Mesothelial cell of epicardium (in vitro differentiated cells): ENCODE results near the gene DNAI4. TPM values are rescaled to one million over a fixed set of nuclear protein-coding genes. Genes with fewer than 3 reads are reported as not detected.
"Not testable (repeated sequence)": the region's sequence is repeated elsewhere in the genome, so short reads cannot be mapped to it uniquely, and the experiment has no call there.

Experiments
- DNase-seq, 2 experiments: peaks; one replicate each; pipeline ENCODE4 v3.0.0; 2021; ENCODE audit warnings: low spot score in 2 of 2; ENCODE audit not compliant: unreplicated experiment in 2 of 2
- H3K27ac Mint-ChIP-seq: 2 replicates; pipeline ENCODE4 v1.8.0; 2021; ENCODE audit warnings: mixed read lengths
- H3K27me3 Mint-ChIP-seq: 2 replicates; pipeline ENCODE4 v1.8.0; 2021; ENCODE audit warnings: low read depth, mixed read lengths
- H3K36me3 Mint-ChIP-seq: 2 replicates; pipeline ENCODE4 v1.8.0; 2021; ENCODE audit warnings: mixed read lengths
- H3K4me1 Mint-ChIP-seq: 2 replicates; pipeline ENCODE4 v1.8.0; 2021; ENCODE audit warnings: mixed read lengths
- H3K4me3 Mint-ChIP-seq: 2 replicates; pipeline ENCODE4 v1.8.0; 2021; ENCODE audit warnings: mild to moderate bottlenecking, moderate library complexity, mixed read lengths
- H3K9me3 Mint-ChIP-seq: 2 replicates; pipeline ENCODE4 v1.8.0; 2021; ENCODE audit warnings: mixed read lengths
- CTCF ChIP-seq: fragments of 200-600 bp; sonication (generic); IDR thresholded peaks from one replicate; pipeline ENCODE4 v1.5.0; 2021; ENCODE audit warnings: antibody characterized with exemption; ENCODE audit not compliant: unreplicated experiment
- total RNA-seq: library from RNA; stranded (reverse); gene quantifications from 3 replicates; pipeline ENCODE4 v1.2.1, GENCODE V29; 2021

Gene DNAI4, protein sequence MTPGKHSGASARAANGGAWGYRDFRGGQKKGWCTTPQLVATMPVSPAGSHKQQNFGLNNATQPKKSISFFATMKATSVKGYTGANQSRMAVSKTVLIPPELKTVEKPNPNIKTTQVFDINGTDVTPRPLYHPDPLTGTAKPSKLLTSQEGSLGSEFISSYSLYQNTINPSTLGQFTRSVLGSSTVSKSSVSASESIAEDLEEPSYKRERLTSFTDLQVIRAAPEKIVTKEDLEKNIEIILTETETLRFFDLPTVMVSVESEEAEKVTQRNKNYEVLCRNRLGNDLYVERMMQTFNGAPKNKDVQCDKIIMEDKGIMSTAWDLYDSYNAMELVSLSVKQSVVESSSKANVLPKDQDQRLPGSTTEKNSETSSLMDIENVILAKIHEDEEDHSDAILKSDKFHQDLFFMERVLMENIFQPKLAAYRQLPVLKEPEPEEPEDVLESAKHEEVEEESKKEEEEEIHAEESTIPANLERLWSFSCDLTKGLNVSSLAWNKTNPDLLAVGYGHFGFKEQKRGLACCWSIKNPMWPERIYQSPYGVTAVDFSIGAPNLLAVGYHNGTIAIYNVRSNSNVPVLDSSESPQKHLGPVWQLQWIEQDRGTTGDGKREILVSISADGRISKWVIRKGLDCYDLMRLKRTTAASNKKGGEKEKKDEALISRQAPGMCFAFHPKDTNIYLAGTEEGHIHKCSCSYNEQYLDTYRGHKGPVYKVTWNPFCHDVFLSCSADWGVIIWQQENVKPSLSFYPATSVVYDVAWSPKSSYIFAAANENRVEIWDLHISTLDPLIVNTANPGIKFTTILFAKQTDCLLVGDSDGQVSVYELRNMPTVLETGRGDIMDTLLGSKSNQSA
- total RNA-seq, result 8.9 to 12.8 TPM (median 9.3 TPM) in 3 replicates

DNA sequence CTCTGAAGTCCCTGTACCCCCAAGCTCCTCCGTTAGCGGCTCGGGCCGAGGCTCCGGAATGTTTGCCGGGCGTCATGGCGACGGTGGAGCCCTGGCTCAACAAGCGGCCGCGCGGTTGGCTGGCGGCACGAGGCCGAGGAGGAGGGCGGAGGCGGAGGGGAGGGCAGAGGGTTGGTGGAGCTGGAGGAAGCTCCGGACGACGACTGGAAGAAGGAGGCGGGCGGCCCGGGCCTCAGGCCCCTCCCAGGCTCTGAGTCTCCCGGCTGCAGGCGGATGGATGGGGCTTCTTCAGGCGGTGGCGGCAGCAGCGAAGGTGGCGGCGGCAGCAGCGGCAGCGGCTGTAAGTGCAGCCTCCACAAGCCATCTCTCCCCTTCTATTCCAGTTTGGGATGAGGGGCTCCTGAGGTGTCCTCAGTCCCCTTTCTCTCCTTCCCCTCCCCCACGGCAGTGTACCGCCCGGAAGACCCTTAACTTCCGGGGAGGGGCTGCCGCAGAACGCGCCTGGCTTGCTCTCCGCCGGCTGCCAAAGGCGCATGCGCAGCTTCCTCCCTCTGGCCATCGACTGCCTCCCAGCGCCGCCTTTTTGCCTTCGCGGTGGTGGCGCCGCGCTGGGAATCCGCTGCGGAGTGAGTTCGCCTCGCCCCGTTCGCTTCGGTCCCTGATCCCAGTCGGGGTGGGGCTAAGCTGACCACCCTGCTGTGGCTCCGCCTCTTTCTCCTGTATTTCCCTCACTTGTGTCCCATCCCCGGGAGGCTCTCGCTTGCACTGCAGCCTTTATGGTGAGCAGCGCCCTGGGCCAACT lies at the start of gene DNAI4, which contains the start of gene MIER1:
DNAI4 (minus strand) TSS at position 101 of the 802 bp plus-strand sequence; CDS start at position 76, 25 bp downstream.
MIER1 (plus strand) TSS at position 235 of the 802 bp plus-strand sequence; CDS start at position 274, 39 bp downstream.
- Mint-ChIP-seq H3K27me3 (no peaks in the 10 kb centered on the region), H3K27ac (peak within 1 kb of the TSS; percentile 98), H3K4me3 (peak within 1 kb of the TSS; percentile 95), H3K9me3 (no peaks in the 10 kb centered on the region), H3K4me1 (peaks cover 25% of the 10 kb centered on the region), H3K36me3 (peaks cover 4% of the 10 kb centered on the region)
- peak; percentile 96 to 97 for DNase-seq
- TF ChIP-seq CTCF, result no peak

DNA sequence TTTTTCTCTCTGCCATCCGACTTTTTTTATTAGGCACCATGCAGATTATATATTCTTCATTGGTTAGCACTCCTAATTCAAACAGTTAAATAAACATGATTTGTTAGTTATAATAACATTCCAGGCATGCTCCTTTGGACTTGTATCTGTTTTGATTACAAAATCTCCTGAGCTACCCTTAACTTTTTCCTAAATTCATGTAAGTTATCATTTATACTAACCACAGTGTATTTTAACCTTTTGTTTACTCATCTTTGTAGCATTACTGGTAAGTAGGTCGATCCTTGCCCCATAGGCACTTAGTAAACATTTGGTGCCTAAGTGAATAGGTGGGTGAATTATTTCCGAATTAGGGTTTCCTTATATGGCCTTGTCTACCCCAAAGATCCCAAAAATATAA lies 43.9 kb upstream of the DNAI4 start:
- no peaks in the 10 kb centered on the region for H3K4me1 Mint-ChIP-seq
- no peak for TF ChIP-seq CTCF
- peaks cover 18% of the 10 kb centered on the region for H3K9me3 Mint-ChIP-seq
- H3K27ac Mint-ChIP-seq, result no peak overlapping the region
- H3K36me3 Mint-ChIP-seq, result peaks cover 47% of the 10 kb centered on the region
- DNase-seq, result no peak
- H3K4me3 Mint-ChIP-seq, result no peak overlapping the region
- H3K27me3 Mint-ChIP-seq, result no peaks in the 10 kb centered on the region

- not testable (repeated sequence) for H3K4me3 Mint-ChIP-seq, H3K27ac Mint-ChIP-seq, DNase-seq, H3K27me3 Mint-ChIP-seq, H3K4me1 Mint-ChIP-seq
- peaks cover 49% of the 10 kb centered on the region for H3K36me3 Mint-ChIP-seq
- H3K9me3 Mint-ChIP-seq, result peaks cover 18% of the 10 kb centered on the region
Measured at GRCh38 chr1:66966188-66966873, 41.7 kb upstream of the DNAI4 start.

- Mint-ChIP-seq H3K36me3 (peaks cover 39% of the 10 kb centered on the region), H3K4me1 (peaks cover 3% of the 10 kb centered on the region), H3K4me3 (no peak overlapping the region), H3K27ac (no peak overlapping the region), H3K9me3 (no peaks in the 10 kb centered on the region), H3K27me3 (no peaks in the 10 kb centered on the region)
- no peak for DNase-seq
- no peak for TF ChIP-seq CTCF
Measured at GRCh38 chr1:66957938-66958337, 33.3 kb upstream of the DNAI4 start.

- peak overlapping the region; percentile 3 for H3K27ac Mint-ChIP-seq
- no peaks in the 10 kb centered on the region for H3K9me3 Mint-ChIP-seq
- no peak for DNase-seq
- no peak overlapping the region for H3K4me3 Mint-ChIP-seq
- H3K27me3 Mint-ChIP-seq, result no peaks in the 10 kb centered on the region
- H3K4me1 Mint-ChIP-seq, result no peaks in the 10 kb centered on the region
- TF ChIP-seq CTCF, result no peak
- H3K36me3 Mint-ChIP-seq, result peaks cover 45% of the 10 kb centered on the region
Measured at GRCh38 chr1:66954208-66954607, 29.6 kb upstream of the DNAI4 start.
